ENCODE results near the gene SPINT3. TPM values are rescaled to one million over a fixed set of nuclear protein-coding genes. Genes with fewer than 3 reads are reported as not detected.

SPINT3 gene, protein sequence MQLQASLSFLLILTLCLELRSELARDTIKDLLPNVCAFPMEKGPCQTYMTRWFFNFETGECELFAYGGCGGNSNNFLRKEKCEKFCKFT
- not detected in 2 replicates for total RNA-seq

DNA sequence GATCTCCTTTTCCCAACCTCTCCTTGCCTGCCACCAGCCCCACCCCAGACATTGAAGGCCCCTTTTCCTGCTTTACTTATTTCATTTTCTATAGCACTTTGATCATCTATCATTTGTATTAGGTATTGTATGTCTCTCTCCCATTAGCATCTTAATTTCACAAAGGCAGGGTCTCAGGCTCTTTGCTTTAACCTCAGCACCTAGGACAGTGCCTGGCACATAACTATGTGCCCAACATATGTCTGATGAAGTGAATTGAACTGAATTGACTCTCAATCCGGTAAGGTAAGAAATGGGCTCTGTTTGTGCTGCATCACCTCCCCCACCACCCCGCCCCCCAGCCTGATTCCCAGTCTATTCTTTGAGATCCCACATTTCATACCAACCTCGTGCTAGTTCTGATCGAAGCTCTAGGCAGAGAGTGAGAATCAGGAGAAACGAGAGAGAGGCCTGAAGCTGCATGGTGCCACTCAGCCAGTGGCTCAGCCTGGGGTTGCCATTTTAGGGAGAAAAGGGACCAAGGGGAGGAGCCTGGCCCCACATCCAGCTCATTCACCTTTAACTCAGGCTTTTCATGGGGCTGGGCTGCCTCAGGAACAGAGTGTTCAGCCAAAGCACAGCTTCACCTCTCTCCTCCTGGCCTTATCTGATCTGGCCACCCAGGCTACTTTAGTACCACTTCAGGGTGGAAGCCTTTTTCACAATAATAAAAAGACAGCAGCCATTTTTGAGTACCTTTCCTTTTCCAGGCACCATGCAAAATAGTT is at the start of gene SPINT3:
Gene SPINT3, minus strand, starts transcription at position 476 of the 767 bp plus-strand sequence. Its CDS starts 14 bp downstream, at position 462.

DNA sequence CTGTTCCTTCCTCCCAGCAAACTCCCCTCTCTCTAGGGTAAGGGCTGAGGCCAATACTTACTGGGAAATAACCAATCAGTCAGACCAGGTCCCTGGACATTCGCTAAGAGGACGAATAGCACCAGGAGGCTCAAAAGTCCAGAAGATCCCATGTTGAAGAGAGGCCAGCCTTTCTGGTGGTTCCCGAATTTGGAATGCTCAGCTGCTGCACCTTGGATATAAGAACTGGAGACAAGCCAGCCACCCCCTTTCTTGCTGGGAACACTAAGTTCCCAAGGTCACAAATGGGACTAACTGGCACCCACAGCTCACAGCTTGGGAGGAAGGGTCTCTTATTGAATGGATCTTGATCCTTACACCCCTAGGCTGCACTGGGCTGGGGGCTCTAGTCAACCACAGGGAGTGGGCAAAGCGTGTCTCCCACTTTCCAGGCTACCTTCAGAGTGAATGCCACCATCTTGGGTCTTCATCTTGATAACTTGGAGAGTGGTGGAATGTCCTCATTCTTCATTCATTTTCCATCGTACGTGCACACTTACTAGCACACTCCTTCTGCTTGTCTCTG is 31.9 kb upstream of the SPINT3 start, which contains the start of gene EPPIN:
Gene EPPIN, minus strand, starts transcription at position 196 of the 565 bp plus-strand sequence. Its CDS starts 44 bp downstream, at position 152.

DNA sequence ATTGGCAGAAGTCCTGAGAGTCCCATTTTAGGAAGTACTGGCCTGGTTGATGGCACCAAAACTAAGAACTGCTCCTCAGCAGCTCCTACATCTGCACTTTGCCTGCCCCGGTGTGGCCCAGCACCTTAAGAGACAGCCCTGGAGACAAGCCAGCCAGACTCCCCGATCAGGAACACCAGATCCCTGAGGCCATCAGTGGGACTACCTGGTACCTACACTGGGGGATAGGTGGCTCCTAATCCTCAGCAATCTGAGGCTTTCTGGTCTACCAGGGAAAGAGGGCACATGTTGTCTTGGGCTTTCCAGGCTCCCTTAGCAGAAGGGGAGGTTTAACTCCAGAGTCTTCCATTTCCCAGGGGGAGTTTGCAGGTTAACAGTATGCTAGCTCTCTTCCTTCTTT is 24.0 kb upstream of the SPINT3 start, which contains the start of gene WFDC6:
Gene WFDC6, minus strand, starts transcription at position 101 of the 400 bp plus-strand sequence. Its CDS starts 75 bp downstream, at position 26.

DNA sequence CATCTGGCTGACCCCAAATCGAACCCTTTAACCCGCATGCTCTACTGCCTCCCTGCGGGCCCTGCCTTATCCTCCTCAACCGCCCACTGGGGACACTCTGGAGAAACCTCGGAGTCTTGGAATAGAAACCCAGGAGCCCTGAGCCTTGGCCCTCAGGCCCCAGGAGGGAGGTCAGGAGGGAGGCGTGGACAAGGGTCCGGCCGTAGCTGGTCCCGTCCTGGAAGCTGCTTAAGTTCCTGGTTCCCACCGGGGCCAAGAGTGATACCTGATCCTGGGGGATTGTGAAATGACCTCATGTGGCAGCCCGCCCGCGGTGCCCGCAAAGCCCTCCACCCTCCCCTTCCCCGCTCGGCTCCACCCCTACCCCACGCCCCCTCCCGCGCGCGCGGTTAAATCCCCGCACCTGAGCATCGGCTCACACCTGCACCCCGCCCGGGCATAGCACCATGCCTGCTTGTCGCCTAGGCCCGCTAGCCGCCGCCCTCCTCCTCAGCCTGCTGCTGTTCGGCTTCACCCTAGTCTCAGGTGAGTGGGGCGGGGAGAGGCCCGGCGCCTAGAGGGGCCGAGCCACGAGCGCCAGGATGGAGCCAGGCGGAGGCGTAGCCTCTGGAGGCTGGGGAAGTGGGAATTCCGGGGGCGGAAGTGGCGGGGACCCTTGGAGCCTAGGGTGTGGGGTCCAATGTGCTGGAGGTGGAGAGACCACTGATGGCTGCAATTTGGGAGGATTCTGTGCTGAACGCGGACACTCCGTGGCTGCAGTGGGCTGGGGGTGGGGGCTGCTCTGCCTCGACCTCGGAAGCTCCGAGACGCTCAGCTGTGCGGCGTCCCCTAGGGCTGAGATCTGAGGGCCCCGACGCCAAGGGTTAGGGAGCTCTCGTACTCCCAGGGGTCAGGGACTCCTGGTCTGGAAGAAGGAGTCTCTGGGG is 45.8 kb downstream of the SPINT3 start, which contains the start of gene WFDC2:
Gene WFDC2, plus strand, starts transcription at position 418 of the 926 bp plus-strand sequence. Its CDS starts 29 bp downstream, at position 447.

Other genes starting within 250 kb of the SPINT3 start
- gene RBPJL, start 208.8 kb downstream of the SPINT3 start, total RNA-seq: not detected in 2 replicates
- under 0.01 and 0.14 TPM in 2 replicates for gene MATN4, start 207.3 kb downstream of the SPINT3 start, total RNA-seq
- gene SDC4, start 167.2 kb downstream of the SPINT3 start, total RNA-seq: 193 and 303 TPM in 2 replicates
- gene SYS1, start 152.5 kb downstream of the SPINT3 start, total RNA-seq: 17.4 and 22.1 TPM in 2 replicates
- gene TP53TG5, start 137.3 kb downstream of the SPINT3 start, total RNA-seq: not detected in 2 replicates
- 8.3 and 15.4 TPM in 2 replicates for gene DBNDD2, start 107.3 kb downstream of the SPINT3 start, total RNA-seq
- 17.8 and 35.4 TPM in 2 replicates for gene PIGT, start 99.5 kb downstream of the SPINT3 start, total RNA-seq
- gene WFDC2, start 45.9 kb downstream of the SPINT3 start, total RNA-seq: 12.0 TPM in 1 of 2 replicates, not detected in the other
- gene WFDC6, start 23.9 kb upstream of the SPINT3 start, total RNA-seq: not detected in 2 replicates
- gene EPPIN, start 31.8 kb upstream of the SPINT3 start, total RNA-seq: not detected in 2 replicates
- gene WFDC8, start 63.7 kb upstream of the SPINT3 start, total RNA-seq: not detected in 2 replicates
- not detected in 2 replicates for gene WFDC10A, start 114.1 kb upstream of the SPINT3 start, total RNA-seq
- gene WFDC9, start 115.7 kb upstream of the SPINT3 start, total RNA-seq: not detected in 2 replicates
- gene WFDC11, start 154.6 kb upstream of the SPINT3 start, total RNA-seq: not detected in 2 replicates
- not detected in 2 replicates for gene WFDC13, start 186.4 kb upstream of the SPINT3 start, total RNA-seq
- gene WFDC10B, start 189.4 kb upstream of the SPINT3 start, total RNA-seq: not detected in 2 replicates
- gene SPINT4, start 206.7 kb upstream of the SPINT3 start, total RNA-seq: not detected in 2 replicates